ENCODE data around the gene EXOC4. TPM values are rescaled to one million over a fixed set of nuclear protein-coding genes. Genes with fewer than 3 reads are reported as not detected.

The EXOC4 gene
- total RNA-seq, 1 experiment from 2014 or later, result 111 TPM

DNA sequence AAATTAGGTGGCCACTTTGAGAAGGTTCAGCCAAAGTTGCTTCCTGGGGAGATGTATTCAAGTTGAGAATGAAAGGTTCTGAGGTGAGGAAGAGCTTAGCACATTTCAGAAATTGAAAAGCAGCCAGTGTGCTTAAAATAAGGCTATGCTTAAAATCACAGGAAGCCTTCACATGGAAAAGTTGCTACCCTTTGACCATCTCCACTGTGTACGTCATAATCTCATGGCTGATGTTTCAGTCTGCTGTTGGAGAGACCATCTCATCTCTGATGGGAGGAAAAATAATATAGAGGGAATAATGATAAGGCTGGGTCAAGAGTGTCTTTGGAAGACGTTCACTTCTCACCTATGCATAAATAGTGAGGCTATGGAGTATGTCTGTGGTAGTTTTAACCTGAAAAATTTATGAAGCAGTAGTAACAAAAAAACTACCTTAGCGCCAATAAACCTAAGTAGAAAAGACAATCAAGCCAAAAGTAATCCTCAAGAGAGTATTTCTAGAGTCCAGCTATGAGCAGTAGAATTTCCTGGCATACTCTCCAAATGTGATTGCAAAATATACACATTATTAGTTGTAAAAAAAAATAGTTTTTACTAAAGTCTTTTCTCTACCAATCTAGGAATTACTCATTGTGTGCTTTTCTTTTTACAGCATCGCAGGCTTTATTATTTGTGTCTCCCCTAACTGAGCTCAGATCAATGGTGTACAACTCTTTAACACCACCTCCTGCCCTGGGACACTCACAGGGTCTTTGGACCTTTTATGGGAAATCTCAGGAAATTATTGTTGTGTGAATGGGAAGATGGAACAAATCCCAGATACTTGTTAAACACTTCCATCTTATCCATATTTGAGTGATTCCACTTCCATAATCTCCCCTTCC is 439.1 kb downstream of the EXOC4 start:
- Histone ChIP-seq H3K4me3 (ENCODE audit: low read length) (no peak overlapping the region), H3K9ac (ENCODE audit: low read length) (no peak overlapping the region), H3K79me2 (ENCODE audit: low read length) (no peaks in the 10 kb centered on the region), H4K20me1 (ENCODE audit: insufficient read depth, low read depth, low read length) (peaks cover 3% of the 10 kb centered on the region; the same call in 1 of the 2 replicates), H3K9me2 (replicated peaks; ENCODE audit: insufficient read depth, low read length) (no peaks in the 10 kb centered on the region), H2AFZ (ENCODE audit: low read length) (no peak overlapping the region), H3K4me1 (ENCODE audit: low read length) (no peaks in the 10 kb centered on the region), H3K27me3 (ENCODE audit: low read length) (no peaks in the 10 kb centered on the region), H3K9me3 (ENCODE audit: low read length) (no peaks in the 10 kb centered on the region), H3K27ac (ENCODE audit: low read length) (no peak overlapping the region), H3K4me2 (ENCODE audit: low read depth, low read length, poor library complexity, severe bottlenecking) (no peak overlapping the region), H3K36me3 (ENCODE audit: insufficient read depth, low read length) (no peaks in the 10 kb centered on the region)
- no peak for DNase-seq

DNA sequence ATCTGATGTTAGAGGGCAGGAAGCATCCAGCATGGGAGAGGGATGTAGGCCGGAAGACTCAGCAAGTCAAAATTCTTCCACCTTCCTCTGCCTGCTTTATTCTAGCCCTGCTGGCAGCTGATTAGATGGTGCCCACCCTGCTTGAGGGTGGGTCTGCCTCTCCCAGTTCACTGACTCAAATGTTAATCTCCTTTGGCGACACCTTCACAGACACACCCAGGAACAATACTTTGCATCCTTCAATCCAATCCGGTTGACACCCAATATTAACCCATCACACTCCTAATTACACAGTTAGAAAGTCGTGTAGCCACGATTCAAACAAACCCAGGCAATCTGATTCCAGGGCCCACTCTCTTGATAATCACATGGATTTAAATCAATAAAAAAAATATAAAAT is 440.4 kb downstream of the EXOC4 start:
- H3K27me3 ChIP-seq (ENCODE audit: low read length), result no peaks in the 10 kb centered on the region
- H3K36me3 ChIP-seq (ENCODE audit: insufficient read depth, low read length), result no peaks in the 10 kb centered on the region
- H4K20me1 ChIP-seq (ENCODE audit: insufficient read depth, low read depth, low read length), result peaks cover 3% of the 10 kb centered on the region; the same call in 1 of the 2 replicates
- no peak overlapping the region for H3K4me3 ChIP-seq (ENCODE audit: low read length)
- no peaks in the 10 kb centered on the region for H3K9me2 ChIP-seq (replicated peaks; ENCODE audit: insufficient read depth, low read length)
- H2AFZ ChIP-seq (ENCODE audit: low read length), result no peak overlapping the region
- H3K4me1 ChIP-seq (ENCODE audit: low read length), result no peaks in the 10 kb centered on the region
- H3K9me3 ChIP-seq (ENCODE audit: low read length), result no peaks in the 10 kb centered on the region
- no peak overlapping the region for H3K4me2 ChIP-seq (ENCODE audit: low read depth, low read length, poor library complexity, severe bottlenecking)
- no peak overlapping the region for H3K9ac ChIP-seq (ENCODE audit: low read length)
- no peak overlapping the region for H3K27ac ChIP-seq (ENCODE audit: low read length)
- DNase-seq, result no peak
- H3K79me2 ChIP-seq (ENCODE audit: low read length), result no peaks in the 10 kb centered on the region

DNA sequence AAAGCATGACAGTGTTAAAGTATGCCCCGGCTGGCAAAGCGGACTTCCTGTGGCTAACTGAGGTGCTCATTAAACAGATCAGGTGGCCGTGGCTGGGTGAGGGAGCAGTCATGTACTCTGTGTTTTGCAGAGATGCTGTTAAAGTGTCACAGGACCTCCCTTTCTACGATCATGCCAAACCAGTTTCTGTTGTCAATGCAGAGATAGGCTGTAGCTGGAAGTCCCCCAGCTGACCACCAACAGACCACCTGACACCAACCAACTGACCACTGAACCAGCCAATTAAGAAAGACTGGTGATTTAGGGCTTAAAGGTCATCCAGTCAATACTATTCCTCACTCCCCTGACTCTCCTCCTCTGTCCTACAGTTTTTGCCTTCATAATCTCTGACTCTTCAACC is 443.2 kb downstream of the EXOC4 start:
- H3K4me1 ChIP-seq (ENCODE audit: low read length), result no peaks in the 10 kb centered on the region
- H3K27ac ChIP-seq (ENCODE audit: low read length), result no peak overlapping the region
- no peaks in the 10 kb centered on the region for H3K27me3 ChIP-seq (ENCODE audit: low read length)
- no peak overlapping the region for H3K4me3 ChIP-seq (ENCODE audit: low read length)
- no peak overlapping the region for H3K9ac ChIP-seq (ENCODE audit: low read length)
- no peaks in the 10 kb centered on the region for H3K79me2 ChIP-seq (ENCODE audit: low read length)
- H3K4me2 ChIP-seq (ENCODE audit: low read depth, low read length, poor library complexity, severe bottlenecking), result no peak overlapping the region
- H2AFZ ChIP-seq (ENCODE audit: low read length), result no peak overlapping the region
- no peaks in the 10 kb centered on the region for H3K9me2 ChIP-seq (replicated peaks; ENCODE audit: insufficient read depth, low read length)
- no peaks in the 10 kb centered on the region for H3K36me3 ChIP-seq (ENCODE audit: insufficient read depth, low read length)
- H3K9me3 ChIP-seq (ENCODE audit: low read length), result no peaks in the 10 kb centered on the region
- peaks cover 3% of the 10 kb centered on the region; the same call in 1 of the 2 replicates for H4K20me1 ChIP-seq (ENCODE audit: insufficient read depth, low read depth, low read length)
- DNase-seq, result no peak

DNA sequence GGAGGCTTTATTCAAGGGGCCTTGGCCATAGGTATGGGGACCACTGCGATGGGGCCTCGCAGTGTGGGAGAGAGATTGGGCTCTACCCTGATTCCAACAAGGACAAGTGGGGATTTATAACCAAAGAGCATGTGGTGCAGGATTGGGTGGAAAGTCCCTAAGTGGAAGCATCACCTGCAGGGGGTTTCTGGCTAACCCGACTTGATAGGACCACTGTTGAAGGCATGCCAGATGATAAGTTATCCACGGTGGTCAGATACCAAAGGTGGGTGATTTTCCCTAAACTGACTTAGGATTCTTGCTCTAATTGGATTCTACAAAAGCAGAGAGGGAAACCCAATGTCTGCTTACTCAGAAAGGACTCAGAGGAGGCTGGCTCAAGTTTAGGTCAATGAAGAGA is 444.7 kb downstream of the EXOC4 start:
- Histone ChIP-seq H3K79me2 (ENCODE audit: low read length) (no peaks in the 10 kb centered on the region), H3K4me2 (ENCODE audit: low read depth, low read length, poor library complexity, severe bottlenecking) (no peak overlapping the region), H2AFZ (ENCODE audit: low read length) (no peak overlapping the region), H3K9me3 (ENCODE audit: low read length) (no peaks in the 10 kb centered on the region), H3K4me1 (ENCODE audit: low read length) (no peaks in the 10 kb centered on the region), H3K27me3 (ENCODE audit: low read length) (no peaks in the 10 kb centered on the region), H3K9ac (ENCODE audit: low read length) (no peak overlapping the region), H3K27ac (ENCODE audit: low read length) (no peak overlapping the region), H4K20me1 (ENCODE audit: insufficient read depth, low read depth, low read length) (no peaks in the 10 kb centered on the region; the same call in 1 of the 2 replicates), H3K9me2 (replicated peaks; ENCODE audit: insufficient read depth, low read length) (no peaks in the 10 kb centered on the region), H3K36me3 (ENCODE audit: insufficient read depth, low read length) (no peaks in the 10 kb centered on the region), H3K4me3 (ENCODE audit: low read length) (no peak overlapping the region)
- no peak for DNase-seq

DNA sequence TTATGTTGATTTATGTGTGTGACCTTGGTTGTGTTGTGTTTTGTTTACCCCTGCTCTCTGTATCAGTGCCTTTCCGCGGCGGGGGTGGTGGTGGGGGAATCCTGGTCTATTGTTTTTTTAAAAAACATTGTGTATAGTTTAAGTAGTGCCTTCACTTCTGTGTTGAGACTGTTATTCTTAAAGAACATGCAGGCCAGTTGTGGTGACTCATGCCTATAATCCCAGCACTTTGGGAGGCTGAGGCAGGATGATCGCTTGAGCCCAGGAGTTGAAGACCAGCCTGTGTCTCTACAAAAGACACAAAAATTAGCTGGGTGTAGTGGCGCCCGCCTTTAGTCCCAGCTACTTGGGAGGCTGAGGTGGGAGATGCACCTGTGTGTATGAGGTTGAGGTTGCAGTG is 445.2 kb downstream of the EXOC4 start:
- no peak overlapping the region for H3K9ac ChIP-seq (ENCODE audit: low read length)
- H3K79me2 ChIP-seq (ENCODE audit: low read length), result no peaks in the 10 kb centered on the region
- no peak overlapping the region for H3K4me3 ChIP-seq (ENCODE audit: low read length)
- no peaks in the 10 kb centered on the region; the same call in 1 of the 2 replicates for H4K20me1 ChIP-seq (ENCODE audit: insufficient read depth, low read depth, low read length)
- H3K27me3 ChIP-seq (ENCODE audit: low read length), result no peaks in the 10 kb centered on the region
- no peak for DNase-seq
- no peaks in the 10 kb centered on the region for H3K9me2 ChIP-seq (replicated peaks; ENCODE audit: insufficient read depth, low read length)
- H3K36me3 ChIP-seq (ENCODE audit: insufficient read depth, low read length), result no peaks in the 10 kb centered on the region
- H3K9me3 ChIP-seq (ENCODE audit: low read length), result no peaks in the 10 kb centered on the region
- H3K4me2 ChIP-seq (ENCODE audit: low read depth, low read length, poor library complexity, severe bottlenecking), result no peak overlapping the region
- no peak overlapping the region for H3K27ac ChIP-seq (ENCODE audit: low read length)
- H3K4me1 ChIP-seq (ENCODE audit: low read length), result no peaks in the 10 kb centered on the region
- H2AFZ ChIP-seq (ENCODE audit: low read length), result no peak overlapping the region

DNA sequence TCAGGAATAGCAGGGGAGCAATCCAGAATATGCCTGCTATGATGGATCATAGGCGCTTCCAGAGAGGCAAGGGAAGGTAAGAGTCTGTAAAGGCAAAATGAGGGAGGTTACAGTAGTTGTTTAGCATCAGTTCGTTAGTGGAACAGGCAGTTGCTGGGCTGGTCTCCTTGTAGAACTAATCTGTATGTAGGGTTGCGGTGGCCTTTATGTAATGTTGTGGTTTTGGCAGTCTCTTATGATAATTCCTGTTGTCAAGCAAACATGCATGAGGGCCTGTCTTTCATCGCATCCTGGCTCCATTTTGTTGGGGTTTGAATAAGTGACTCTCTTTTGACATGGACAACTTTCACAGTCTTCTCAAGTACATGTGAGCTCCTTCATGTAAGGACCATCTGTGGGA is 446.5 kb downstream of the EXOC4 start:
- no peaks in the 10 kb centered on the region for H3K4me1 ChIP-seq (ENCODE audit: low read length)
- no peak overlapping the region for H2AFZ ChIP-seq (ENCODE audit: low read length)
- H3K9me2 ChIP-seq (replicated peaks; ENCODE audit: insufficient read depth, low read length), result no peaks in the 10 kb centered on the region
- H3K36me3 ChIP-seq (ENCODE audit: insufficient read depth, low read length), result no peaks in the 10 kb centered on the region
- no peak overlapping the region for H3K4me2 ChIP-seq (ENCODE audit: low read depth, low read length, poor library complexity, severe bottlenecking)
- no peak for DNase-seq
- H3K9ac ChIP-seq (ENCODE audit: low read length), result no peak overlapping the region
- H3K79me2 ChIP-seq (ENCODE audit: low read length), result no peaks in the 10 kb centered on the region
- no peaks in the 10 kb centered on the region for H3K27me3 ChIP-seq (ENCODE audit: low read length)
- H3K4me3 ChIP-seq (ENCODE audit: low read length), result no peak overlapping the region
- H4K20me1 ChIP-seq (ENCODE audit: insufficient read depth, low read depth, low read length), result peaks cover 2% of the 10 kb centered on the region; the same call in 1 of the 2 replicates
- no peaks in the 10 kb centered on the region for H3K9me3 ChIP-seq (ENCODE audit: low read length)
- no peak overlapping the region for H3K27ac ChIP-seq (ENCODE audit: low read length)

DNA sequence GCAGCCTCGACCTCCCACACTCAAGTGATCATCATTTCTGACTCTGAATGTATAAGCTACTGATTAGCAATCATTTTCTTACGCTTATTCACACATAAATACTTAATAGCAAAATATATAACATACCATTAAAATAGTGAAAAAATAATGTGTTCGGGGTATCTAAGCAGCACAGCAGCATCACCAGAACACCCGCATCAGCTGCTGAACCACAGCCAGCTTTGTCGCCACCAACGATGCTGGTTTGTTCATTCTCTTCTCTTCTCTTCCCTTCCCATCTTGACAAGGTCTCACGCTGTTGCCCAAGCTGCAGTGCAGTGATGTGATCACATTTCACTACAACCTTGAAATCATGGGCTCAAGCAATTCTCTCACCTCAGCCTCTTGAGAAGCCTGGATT is 449.2 kb downstream of the EXOC4 start:
- Histone ChIP-seq H2AFZ (ENCODE audit: low read length) (no peak overlapping the region), H3K9me3 (ENCODE audit: low read length) (no peaks in the 10 kb centered on the region), H3K36me3 (ENCODE audit: insufficient read depth, low read length) (no peaks in the 10 kb centered on the region), H3K27me3 (ENCODE audit: low read length) (no peaks in the 10 kb centered on the region), H3K4me1 (ENCODE audit: low read length) (no peaks in the 10 kb centered on the region), H3K9me2 (replicated peaks; ENCODE audit: insufficient read depth, low read length) (no peaks in the 10 kb centered on the region), H3K9ac (ENCODE audit: low read length) (no peak overlapping the region), H3K4me3 (ENCODE audit: low read length) (no peak overlapping the region), H3K79me2 (ENCODE audit: low read length) (no peaks in the 10 kb centered on the region), H4K20me1 (ENCODE audit: insufficient read depth, low read depth, low read length) (0 out of 2 replicates have a peak, but pooled peaks cover 9% of the 10 kb centered on the region), H3K27ac (ENCODE audit: low read length) (no peak overlapping the region), H3K4me2 (ENCODE audit: low read depth, low read length, poor library complexity, severe bottlenecking) (no peak overlapping the region)
- DNase-seq, result no peak

DNA sequence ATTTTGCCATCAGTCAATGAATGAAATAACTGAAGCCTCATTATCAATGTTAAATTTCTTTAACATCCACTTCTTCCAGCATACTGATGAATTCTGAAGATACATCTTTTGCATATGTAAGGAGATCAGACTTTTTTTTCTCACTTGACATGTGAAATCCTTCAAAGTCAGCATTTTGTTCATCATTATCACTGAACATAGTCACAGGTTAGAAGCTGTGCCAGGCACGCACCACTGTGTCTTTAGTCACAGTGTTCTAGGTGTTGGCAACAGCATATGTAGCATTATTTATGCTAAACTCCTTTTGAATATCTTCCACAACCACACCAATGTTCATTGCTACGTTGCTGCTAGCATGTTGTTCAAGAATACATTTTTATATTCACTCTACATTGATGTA is 450.1 kb downstream of the EXOC4 start:
- Histone ChIP-seq H3K4me3 (ENCODE audit: low read length) (no peak overlapping the region), H3K36me3 (ENCODE audit: insufficient read depth, low read length) (no peaks in the 10 kb centered on the region), H3K27me3 (ENCODE audit: low read length) (no peaks in the 10 kb centered on the region), H3K4me1 (ENCODE audit: low read length) (no peaks in the 10 kb centered on the region), H3K9me2 (replicated peaks; ENCODE audit: insufficient read depth, low read length) (no peaks in the 10 kb centered on the region), H4K20me1 (ENCODE audit: insufficient read depth, low read depth, low read length) (0 out of 2 replicates have a peak, but pooled peaks cover 9% of the 10 kb centered on the region), H2AFZ (ENCODE audit: low read length) (no peak overlapping the region), H3K27ac (ENCODE audit: low read length) (no peak overlapping the region), H3K4me2 (ENCODE audit: low read depth, low read length, poor library complexity, severe bottlenecking) (no peak overlapping the region), H3K9me3 (ENCODE audit: low read length) (no peaks in the 10 kb centered on the region), H3K9ac (ENCODE audit: low read length) (no peak overlapping the region), H3K79me2 (ENCODE audit: low read length) (no peaks in the 10 kb centered on the region)
- no peak for DNase-seq

Measured in Karpas-422 (cell line).